Erythroblast (primary cell): ENCODE data around the gene HIVEP1.

Experiments used
- GATA1 ChIP-seq: IDR thresholded peaks from 2 replicates; pipeline ENCODE4 v1.6.1; 2011; ENCODE audit warnings: low read depth, mild to moderate bottlenecking, control low read depth, low read length, moderate library complexity
- POLR2A ChIP-seq: IDR thresholded peaks from 2 replicates; pipeline ENCODE4 v1.6.1; 2011; ENCODE audit warnings: mild to moderate bottlenecking, low read length

DNA sequence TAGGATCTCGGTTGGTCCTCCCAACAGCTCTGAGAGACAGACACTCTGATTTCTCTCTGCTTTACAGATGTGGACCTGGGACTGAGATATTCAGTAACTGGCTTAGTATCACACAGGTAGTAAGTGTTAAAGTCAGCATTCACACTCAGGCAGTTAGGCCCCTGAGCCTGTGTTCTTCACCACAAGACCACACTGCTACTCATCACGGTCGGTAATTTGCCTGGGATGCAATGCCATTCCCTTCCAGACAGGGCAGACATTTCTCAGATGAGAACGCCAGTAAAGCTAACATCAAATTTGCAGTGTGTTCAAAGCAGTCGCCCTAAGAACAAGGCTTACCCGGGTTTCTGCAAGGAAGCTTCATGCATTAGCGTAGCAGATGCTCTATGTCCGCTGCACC, 39.8 kb upstream of the HIVEP1 start:
- TF ChIP-seq POLR2A (no peak), GATA1 (no peak)
